ENCODE data around the gene PBRM1.
"Not testable (repeated sequence)": the region's sequence is repeated elsewhere in the genome, so short reads cannot be mapped to it uniquely, and the experiment has no call there.

PBRM1 gene

GRCh38 chr3:52685709-52686691 is at the start of gene PBRM1, which contains the start of gene GNL3:
TSS of gene PBRM1 (minus strand) at chr3:52685913.
TSS of gene GNL3 (plus strand) at chr3:52686032. CDS start at chr3:52686093, 61 bp downstream.
- Histone ChIP-seq H3K4me3 (ENCODE audit: low read length) (peak within 1 kb of the TSS; percentile 99), H3K36me3 (ENCODE audit: insufficient read depth, low read depth, low read length) (peaks cover 54% of the 10 kb centered on the region), H3K27me3 (ENCODE audit: insufficient read depth, low read length) (no peaks in the 10 kb centered on the region), H3K4me1 (ENCODE audit: insufficient read depth, low read length) (peaks cover 9% of the 10 kb centered on the region), H3K9ac (ENCODE audit: low read depth, low read length) (peak within 1 kb of the TSS; percentile 99), H3K9me3 (ENCODE audit: insufficient read depth, low read depth, low read length) (no peaks in the 10 kb centered on the region), H3K27ac (ENCODE audit: low read length) (peak within 1 kb of the TSS; percentile 86)

- H3K9ac ChIP-seq (ENCODE audit: low read depth, low read length) = no peak overlapping the region
- H3K36me3 ChIP-seq (ENCODE audit: insufficient read depth, low read depth, low read length) = peaks cover 64% of the 10 kb centered on the region
- H3K9me3 ChIP-seq (ENCODE audit: insufficient read depth, low read depth, low read length) = peaks cover 3% of the 10 kb centered on the region; the same call in 1 of the 2 replicates
- H3K27me3 ChIP-seq (ENCODE audit: insufficient read depth, low read length) = no peaks in the 10 kb centered on the region
- no peak overlapping the region for H3K27ac ChIP-seq (ENCODE audit: low read length)
- H3K4me1 ChIP-seq (ENCODE audit: insufficient read depth, low read length) = no peaks in the 10 kb centered on the region
- H3K4me3 ChIP-seq (ENCODE audit: low read length) = no peak overlapping the region
Measured at GRCh38 chr3:52733256-52733891, 47.7 kb upstream of the PBRM1 start.

- H3K4me1 ChIP-seq (ENCODE audit: insufficient read depth, low read length) = no peaks in the 10 kb centered on the region
- H3K27ac ChIP-seq (ENCODE audit: low read length) = no peak overlapping the region
- no peaks in the 10 kb centered on the region for H3K27me3 ChIP-seq (ENCODE audit: insufficient read depth, low read length)
- H3K36me3 ChIP-seq (ENCODE audit: insufficient read depth, low read depth, low read length) = peaks cover 60% of the 10 kb centered on the region
- peaks cover 3% of the 10 kb centered on the region; the same call in 1 of the 2 replicates for H3K9me3 ChIP-seq (ENCODE audit: insufficient read depth, low read depth, low read length)
- no peak overlapping the region for H3K9ac ChIP-seq (ENCODE audit: low read depth, low read length)
- H3K4me3 ChIP-seq (ENCODE audit: low read length) = no peak overlapping the region
Measured at GRCh38 chr3:52731590-52731989, 45.9 kb upstream of the PBRM1 start.

GRCh38 chr3:52730681-52731080 is 45.0 kb upstream of the PBRM1 start:
- Histone ChIP-seq H3K4me1 (ENCODE audit: insufficient read depth, low read length) (no peaks in the 10 kb centered on the region), H3K4me3 (ENCODE audit: low read length) (no peak overlapping the region), H3K27me3 (ENCODE audit: insufficient read depth, low read length) (no peaks in the 10 kb centered on the region), H3K9ac (ENCODE audit: low read depth, low read length) (no peak overlapping the region), H3K27ac (ENCODE audit: low read length) (no peak overlapping the region), H3K36me3 (ENCODE audit: insufficient read depth, low read depth, low read length) (peaks cover 55% of the 10 kb centered on the region), H3K9me3 (ENCODE audit: insufficient read depth, low read depth, low read length) (peaks cover 3% of the 10 kb centered on the region; the same call in 1 of the 2 replicates)

- H3K36me3 ChIP-seq (ENCODE audit: insufficient read depth, low read depth, low read length) = peaks cover 42% of the 10 kb centered on the region
- not testable (repeated sequence) for H3K9me3 ChIP-seq (ENCODE audit: insufficient read depth, low read depth, low read length); H3K4me3 ChIP-seq (ENCODE audit: low read length); H3K4me1 ChIP-seq (ENCODE audit: insufficient read depth, low read length); H3K27ac ChIP-seq (ENCODE audit: low read length); H3K9ac ChIP-seq (ENCODE audit: low read depth, low read length); H3K27me3 ChIP-seq (ENCODE audit: insufficient read depth, low read length)
Measured at GRCh38 chr3:52728753-52729152, 43.0 kb upstream of the PBRM1 start.

- H3K27me3 ChIP-seq (ENCODE audit: insufficient read depth, low read length) = no peaks in the 10 kb centered on the region
- H3K36me3 ChIP-seq (ENCODE audit: insufficient read depth, low read depth, low read length) = peaks cover 8% of the 10 kb centered on the region; the same call in 1 of the 2 replicates
- no peak overlapping the region for H3K4me3 ChIP-seq (ENCODE audit: low read length)
- no peaks in the 10 kb centered on the region for H3K4me1 ChIP-seq (ENCODE audit: insufficient read depth, low read length)
- H3K9me3 ChIP-seq (ENCODE audit: insufficient read depth, low read depth, low read length) = peaks cover 3% of the 10 kb centered on the region; the same call in 1 of the 2 replicates
- H3K9ac ChIP-seq (ENCODE audit: low read depth, low read length) = no peak overlapping the region
- H3K27ac ChIP-seq (ENCODE audit: low read length) = no peak overlapping the region
Measured at GRCh38 chr3:52724511-52724910, 38.8 kb upstream of the PBRM1 start.

- Histone ChIP-seq H3K27me3 (ENCODE audit: insufficient read depth, low read length) (no peaks in the 10 kb centered on the region), H3K36me3 (ENCODE audit: insufficient read depth, low read depth, low read length) (peaks cover 8% of the 10 kb centered on the region; the same call in 1 of the 2 replicates), H3K9ac (ENCODE audit: low read depth, low read length) (no peak overlapping the region), H3K27ac (ENCODE audit: low read length) (no peak overlapping the region), H3K4me1 (ENCODE audit: insufficient read depth, low read length) (no peaks in the 10 kb centered on the region), H3K4me3 (ENCODE audit: low read length) (no peak overlapping the region), H3K9me3 (ENCODE audit: insufficient read depth, low read depth, low read length) (0 out of 2 replicates have a peak, but pooled peaks cover under 1% of the 10 kb centered on the region)
Measured at GRCh38 chr3:52723935-52724334, 38.2 kb upstream of the PBRM1 start.

- H3K27ac ChIP-seq (ENCODE audit: low read length) = no peak overlapping the region
- no peaks in the 10 kb centered on the region for H3K27me3 ChIP-seq (ENCODE audit: insufficient read depth, low read length)
- H3K9ac ChIP-seq (ENCODE audit: low read depth, low read length) = no peak overlapping the region
- H3K9me3 ChIP-seq (ENCODE audit: insufficient read depth, low read depth, low read length) = no peaks in the 10 kb centered on the region
- peaks cover under 1% of the 10 kb centered on the region; the same call in 1 of the 2 replicates for H3K36me3 ChIP-seq (ENCODE audit: insufficient read depth, low read depth, low read length)
- H3K4me3 ChIP-seq (ENCODE audit: low read length) = no peak overlapping the region
- H3K4me1 ChIP-seq (ENCODE audit: insufficient read depth, low read length) = no peaks in the 10 kb centered on the region
Measured at GRCh38 chr3:52722491-52722890, 36.8 kb upstream of the PBRM1 start.

GRCh38 chr3:52721730-52722008 is 36.0 kb upstream of the PBRM1 start:
- Histone ChIP-seq H3K9ac (ENCODE audit: low read depth, low read length) (no peak overlapping the region), H3K36me3 (ENCODE audit: insufficient read depth, low read depth, low read length) (no peaks in the 10 kb centered on the region; the same call in 1 of the 2 replicates), H3K27me3 (ENCODE audit: insufficient read depth, low read length) (no peaks in the 10 kb centered on the region), H3K4me1 (ENCODE audit: insufficient read depth, low read length) (no peaks in the 10 kb centered on the region), H3K4me3 (ENCODE audit: low read length) (no peak overlapping the region), H3K27ac (ENCODE audit: low read length) (no peak overlapping the region), H3K9me3 (ENCODE audit: insufficient read depth, low read depth, low read length) (no peaks in the 10 kb centered on the region)

- no peak overlapping the region for H3K4me3 ChIP-seq (ENCODE audit: low read length)
- H3K27me3 ChIP-seq (ENCODE audit: insufficient read depth, low read length) = no peaks in the 10 kb centered on the region
- H3K9me3 ChIP-seq (ENCODE audit: insufficient read depth, low read depth, low read length) = no peaks in the 10 kb centered on the region
- H3K9ac ChIP-seq (ENCODE audit: low read depth, low read length) = no peak overlapping the region
- no peak overlapping the region for H3K27ac ChIP-seq (ENCODE audit: low read length)
- H3K4me1 ChIP-seq (ENCODE audit: insufficient read depth, low read length) = no peaks in the 10 kb centered on the region
- H3K36me3 ChIP-seq (ENCODE audit: insufficient read depth, low read depth, low read length) = no peaks in the 10 kb centered on the region; the same call in 1 of the 2 replicates
Measured at GRCh38 chr3:52721002-52721729, 35.5 kb upstream of the PBRM1 start.

GRCh38 chr3:52719618-52720017 is 33.9 kb upstream of the PBRM1 start:
- H3K4me1 ChIP-seq (ENCODE audit: insufficient read depth, low read length) = no peaks in the 10 kb centered on the region
- no peak overlapping the region for H3K9ac ChIP-seq (ENCODE audit: low read depth, low read length)
- no peaks in the 10 kb centered on the region for H3K9me3 ChIP-seq (ENCODE audit: insufficient read depth, low read depth, low read length)
- no peak overlapping the region for H3K27ac ChIP-seq (ENCODE audit: low read length)
- no peak overlapping the region for H3K4me3 ChIP-seq (ENCODE audit: low read length)
- H3K27me3 ChIP-seq (ENCODE audit: insufficient read depth, low read length) = no peaks in the 10 kb centered on the region
- H3K36me3 ChIP-seq (ENCODE audit: insufficient read depth, low read depth, low read length) = no peaks in the 10 kb centered on the region; the same call in 1 of the 2 replicates
